ENCODE data around the gene AKAP8L. TPM values are rescaled to one million over a fixed set of nuclear protein-coding genes. Genes with fewer than 3 reads are reported as not detected.

Gene AKAP8L
- total and polyA plus RNA-seq, 9 of the 15 experiments (the other 6 are each of a cell fraction or from before 2014, with no cell fraction given), result 2.4 to 116 (median 70.7) TPM

- no peak overlapping the region for H2AFZ ChIP-seq (ENCODE audit: low read depth, low read length)
- no peaks in the 10 kb centered on the region for H3K79me2 ChIP-seq (ENCODE audit: control insufficient read depth, insufficient read depth, low read length)
- no peak overlapping the region for H3K27ac ChIP-seq (ENCODE audit: extremely low read depth, low read depth, low read length)
- no peak overlapping the region for H3K4me2 ChIP-seq (ENCODE audit: insufficient read depth, low read length)
- H4K20me1 ChIP-seq (replicated peaks; ENCODE audit: control insufficient read depth, insufficient read depth, low read length), result no peaks in the 10 kb centered on the region; the same call in 1 of the 2 replicates
- ChIA-PET CTCF (ENCODE audit: low intra/inter-chr PET ratio) (no interaction called here), POLR2A (no interaction called here)
- no peaks in the 10 kb centered on the region for H3K36me3 ChIP-seq (ENCODE audit: control insufficient read depth, insufficient read depth, low read length)
- in situ Hi-C loops (cut with MboI) (no loop called here), intact Hi-C loops (cut with micrococcal nuclease) (no loop called here)
- 4% methylated on average over 15 of the region's 15 CpGs for WGBS (ENCODE audit: insufficient coverage, low coverage, missing lambda C conversion rate)
- ATAC-seq (no peak), DNase-seq (ENCODE audit: extremely low read depth in 1 of 4, low spot score in 3 of 4) (no peak), FAIRE-seq (no peak)
- H3K27me3 ChIP-seq (ENCODE audit: control insufficient read depth in 2 of 2, insufficient read depth in 2 of 2, low read length in 2 of 2), result peaks cover 10 to 59% of the 10 kb centered on the region in 2 experiments; a peak in 3 of 5 replicates
- H3K9ac ChIP-seq (ENCODE audit: insufficient read depth in 1 of 2, low read depth in 2 of 2, low read length in 2 of 2), result no peak overlapping the region
- no peaks in the 10 kb centered on the region for H3K9me1 ChIP-seq (ENCODE audit: control insufficient read depth, insufficient read depth, low read length)
- BruUV-seq (replicated peaks), result no TSS peak
- TF ChIP-seq HIVEP1 (CRISPR knock-in tag; IDR thresholded peaks at IDR 0.05), result no peak
- no peak for TF ChIP-seq YY1 (IDR thresholded peaks at IDR 0.05; ENCODE audit: borderline replicate concordance in 1 of 3, control insufficient read depth in 1 of 3, extremely low read depth in 1 of 3, insufficient read depth in 3 of 3, insufficient read length in 1 of 3, insufficient replicate concordance in 2 of 3, low read depth in 1 of 3, low read length in 2 of 3)
- TF ChIP-seq MCM7 (IDR thresholded peaks at IDR 0.05), result no peak
- no peak for TF ChIP-seq ZKSCAN8 (CRISPR knock-in tag; IDR thresholded peaks at IDR 0.05)
- no peak for TF ChIP-seq GABPB1 (CRISPR knock-in tag; IDR thresholded peaks at IDR 0.05)
- TF ChIP-seq DIDO1 (tag; IDR thresholded peaks at IDR 0.05; ENCODE audit: low read depth), result no peak
- TF ChIP-seq POLR2H (tag; IDR thresholded peaks at IDR 0.05; ENCODE audit: low read depth), result no peak
- peaks cover 8 to 28% of the 10 kb centered on the region in 2 experiments for H3K4me1 ChIP-seq (replicated peaks in 1 of 2; ENCODE audit: control insufficient read depth in 2 of 2, insufficient read depth in 2 of 2, low read length in 2 of 2)
- no peak overlapping the region for H3K4me3 ChIP-seq
- H3K9me3 ChIP-seq (replicated peaks; ENCODE audit: control insufficient read depth, insufficient read depth, low read depth, low read length), result no peaks in the 10 kb centered on the region
Observed at GRCh38 chr19:15444505-15445226, 25.9 kb upstream of the AKAP8L start.
